Kidney (tissue), 14 donors: ENCODE measurements around the gene TRIM7. TPM values are rescaled to one million over a fixed set of nuclear protein-coding genes. Genes with fewer than 3 reads are reported as not detected.

Source experiments
- DNase-seq, 5 donors: peaks; one replicate each; pipeline ENCODE4 v3.0.0-alpha.2; 2013 to 2020
- FAIRE-seq: peaks from 2 replicates; lab custom pipeline; 2012; peaks lifted over from hg19 to GRCh38; lab: Jason Lieb, UNC
- H3K27ac ChIP-seq, 2 donors: one replicate each; pipeline ENCODE4 v1.7.0; 2013; ENCODE audit warnings: low read depth in 2 of 2, low read length in 2 of 2, inconsistent platforms in 1 of 2
- H3K27me3 ChIP-seq: one replicate; pipeline ENCODE4 v1.7.1; 2013; ENCODE audit warnings: low read length, inconsistent platforms; ENCODE audit not compliant: control insufficient read depth, insufficient read depth
- H3K36me3 ChIP-seq, 3 donors: one replicate each; pipeline versions ENCODE4 v1.7.0 to v1.7.1; 2013; ENCODE audit warnings: low read length in 3 of 3, control low read depth in 1 of 3, inconsistent platforms in 1 of 3; ENCODE audit not compliant: insufficient read depth in 3 of 3, control insufficient read depth in 2 of 3
- H3K4me1 ChIP-seq, 3 donors: one replicate each; pipeline versions ENCODE4 v1.7.0 to v1.7.1; 2013; ENCODE audit warnings: low read length in 3 of 3, inconsistent platforms in 1 of 3, low read depth in 1 of 3; ENCODE audit not compliant: control insufficient read depth in 2 of 3, insufficient read depth in 2 of 3
- H3K4me3 ChIP-seq, 3 donors: one replicate each; pipeline versions ENCODE4 v1.7.0 to v1.8.1; 2013; ENCODE audit warnings: low read length in 3 of 3, control low read depth in 1 of 3, inconsistent platforms in 1 of 3
- H3K9ac ChIP-seq, 3 donors: one replicate each; pipeline versions ENCODE4 v1.7.0 to v1.7.1; 2013; ENCODE audit warnings: low read length in 3 of 3, control low read depth in 1 of 3, inconsistent platforms in 1 of 3
- H3K9me3 ChIP-seq, 3 donors: one replicate each; pipeline versions ENCODE4 v1.7.0 to v1.7.1; 2013; ENCODE audit warnings: low read length in 3 of 3, control low read depth in 1 of 3, inconsistent platforms in 1 of 3; ENCODE audit not compliant: control insufficient read depth in 2 of 3, insufficient read depth in 1 of 3
- intact Hi-C: fragments of 100-400 bp; cut with DNase I; formaldehyde crosslinking; loops from one replicate; pipeline ENCODE4 v1.11.1; 2022
- polyA plus RNA-seq: library from polyadenylated mRNA; stranded (reverse); fragments of 350-450 nt; fragmentation: Illumina TruSeq; extraction: RNeasy Lipid Tissue Mini Kit (QIAGEN cat#74804); gene quantifications from one replicate; pipeline ENCODE4 v1.2.3, GENCODE V29; 2014; ENCODE audit warnings: low read depth, low replicate concordance; ENCODE audit not compliant: insufficient read depth
- total RNA-seq: library from RNA; stranded (reverse); fragmentation: NEBNext Ultra II Directional; extraction: Animal tissue kit (Norgen Biotek cat#: 25700); gene quantifications from one replicate; pipeline ENCODE4 v1.2.1, GENCODE V29; 2021
- TF ChIP-seq, protein P1 (sequence below): IDR thresholded peaks from 3 replicates; pipeline ENCODE4 v1.5.1; 2012; ENCODE audit warnings: mild to moderate bottlenecking, moderate library complexity, borderline replicate concordance; ENCODE audit not compliant: insufficient read depth; ENCODE audit errors: extremely low read depth
- donor health status: control.
- donor health status: control.
- donor health status: control.
- donor health status: control.
- donor health status: control.
- donor health status: DM: yes; HTN: yes; CAD: no.
- donor health status: Normal renal cell carcinoma (clear cell type).

TRIM7 gene
- total and polyA plus RNA-seq, 2 donors from 2014 or later: 5.7 to 6.3 TPM

DNA sequence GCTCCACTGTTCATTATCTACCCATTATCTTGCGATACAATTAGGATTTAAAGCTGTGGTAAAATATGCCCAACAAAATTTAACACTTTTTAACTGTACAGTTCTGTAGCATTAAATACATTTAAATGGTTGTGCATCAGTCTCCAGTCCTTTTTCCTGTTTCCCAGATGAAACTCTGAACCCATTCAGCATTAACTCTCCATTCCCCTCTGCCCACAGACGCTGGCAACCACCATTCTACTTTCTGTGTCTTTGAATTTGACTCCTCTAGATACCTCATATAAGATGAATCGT, 2.9 kb upstream of the TRIM7 start:
- Histone ChIP-seq H3K9me3 (no peaks in the 10 kb centered on the region), H3K9ac (no peak overlapping the region), H3K4me1 (peaks cover 0 to 13% (median 9%) of the 10 kb centered on the region in 3 donors), H3K36me3 (no peaks in the 10 kb centered on the region), H3K27me3 (peaks cover 10% of the 10 kb centered on the region), H3K27ac (no peak overlapping the region), H3K4me3 (peak overlapping the region in 1 of 3 donors; percentile 76)
- FAIRE-seq (no peak), DNase-seq (no peak)
- TF ChIP-seq, protein P1, sequence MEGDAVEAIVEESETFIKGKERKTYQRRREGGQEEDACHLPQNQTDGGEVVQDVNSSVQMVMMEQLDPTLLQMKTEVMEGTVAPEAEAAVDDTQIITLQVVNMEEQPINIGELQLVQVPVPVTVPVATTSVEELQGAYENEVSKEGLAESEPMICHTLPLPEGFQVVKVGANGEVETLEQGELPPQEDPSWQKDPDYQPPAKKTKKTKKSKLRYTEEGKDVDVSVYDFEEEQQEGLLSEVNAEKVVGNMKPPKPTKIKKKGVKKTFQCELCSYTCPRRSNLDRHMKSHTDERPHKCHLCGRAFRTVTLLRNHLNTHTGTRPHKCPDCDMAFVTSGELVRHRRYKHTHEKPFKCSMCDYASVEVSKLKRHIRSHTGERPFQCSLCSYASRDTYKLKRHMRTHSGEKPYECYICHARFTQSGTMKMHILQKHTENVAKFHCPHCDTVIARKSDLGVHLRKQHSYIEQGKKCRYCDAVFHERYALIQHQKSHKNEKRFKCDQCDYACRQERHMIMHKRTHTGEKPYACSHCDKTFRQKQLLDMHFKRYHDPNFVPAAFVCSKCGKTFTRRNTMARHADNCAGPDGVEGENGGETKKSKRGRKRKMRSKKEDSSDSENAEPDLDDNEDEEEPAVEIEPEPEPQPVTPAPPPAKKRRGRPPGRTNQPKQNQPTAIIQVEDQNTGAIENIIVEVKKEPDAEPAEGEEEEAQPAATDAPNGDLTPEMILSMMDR: no peak
- intact Hi-C loops: no loop called here

DNA sequence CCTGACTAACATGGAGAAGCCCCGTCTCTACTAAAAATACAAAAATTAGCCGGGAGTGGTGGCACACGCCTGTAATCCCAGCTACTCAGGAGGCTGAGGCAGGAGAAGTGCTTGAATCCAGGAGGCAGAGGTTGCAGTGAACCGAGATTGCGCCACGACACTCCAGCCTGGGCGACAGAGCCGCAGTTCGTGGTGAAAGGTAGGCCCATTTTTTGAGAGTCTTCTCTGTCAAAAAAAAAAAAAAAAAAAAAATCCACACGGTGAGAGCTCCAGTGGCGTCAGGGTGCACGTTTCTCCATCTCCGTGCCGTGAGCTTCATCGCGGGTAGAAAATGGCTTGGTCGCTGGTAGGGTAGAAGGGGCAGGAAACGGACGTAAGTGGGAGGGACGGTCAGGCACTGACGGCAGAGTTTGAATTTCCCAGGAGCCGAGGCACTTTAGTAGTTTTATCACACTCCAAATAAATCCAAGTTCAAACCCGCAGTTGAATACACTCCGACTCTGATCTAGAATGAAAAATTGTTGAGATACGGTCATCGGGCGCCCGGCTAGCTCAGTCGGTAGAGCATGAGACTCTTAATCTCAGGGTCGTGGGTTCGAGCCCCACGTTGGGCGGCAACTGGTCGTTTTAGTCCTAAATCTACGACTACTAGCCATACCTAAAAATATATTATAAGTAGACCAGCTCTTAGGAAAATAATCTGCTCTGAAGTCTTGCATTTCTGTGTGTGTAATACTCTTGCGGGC, 2.4 kb upstream of the TRIM7 start:
- TF ChIP-seq, protein P1: no peak
- Histone ChIP-seq H3K36me3 (no peaks in the 10 kb centered on the region), H3K27ac (peak overlapping the region; percentile 49 to 70), H3K4me1 (peaks cover 0 to 13% (median 9%) of the 10 kb centered on the region in 3 donors), H3K9ac (peak overlapping the region in 2 of 3 donors; percentile 52), H3K27me3 (peaks cover 10% of the 10 kb centered on the region), H3K9me3 (no peaks in the 10 kb centered on the region), H3K4me3 (peak overlapping the region; percentile 52 to 76 (median 63))
- DNase-seq: peak in 4 of 5 donors; percentile 79 to 87 (median 84)
- intact Hi-C loops: no loop called here
- FAIRE-seq: no peak

DNA sequence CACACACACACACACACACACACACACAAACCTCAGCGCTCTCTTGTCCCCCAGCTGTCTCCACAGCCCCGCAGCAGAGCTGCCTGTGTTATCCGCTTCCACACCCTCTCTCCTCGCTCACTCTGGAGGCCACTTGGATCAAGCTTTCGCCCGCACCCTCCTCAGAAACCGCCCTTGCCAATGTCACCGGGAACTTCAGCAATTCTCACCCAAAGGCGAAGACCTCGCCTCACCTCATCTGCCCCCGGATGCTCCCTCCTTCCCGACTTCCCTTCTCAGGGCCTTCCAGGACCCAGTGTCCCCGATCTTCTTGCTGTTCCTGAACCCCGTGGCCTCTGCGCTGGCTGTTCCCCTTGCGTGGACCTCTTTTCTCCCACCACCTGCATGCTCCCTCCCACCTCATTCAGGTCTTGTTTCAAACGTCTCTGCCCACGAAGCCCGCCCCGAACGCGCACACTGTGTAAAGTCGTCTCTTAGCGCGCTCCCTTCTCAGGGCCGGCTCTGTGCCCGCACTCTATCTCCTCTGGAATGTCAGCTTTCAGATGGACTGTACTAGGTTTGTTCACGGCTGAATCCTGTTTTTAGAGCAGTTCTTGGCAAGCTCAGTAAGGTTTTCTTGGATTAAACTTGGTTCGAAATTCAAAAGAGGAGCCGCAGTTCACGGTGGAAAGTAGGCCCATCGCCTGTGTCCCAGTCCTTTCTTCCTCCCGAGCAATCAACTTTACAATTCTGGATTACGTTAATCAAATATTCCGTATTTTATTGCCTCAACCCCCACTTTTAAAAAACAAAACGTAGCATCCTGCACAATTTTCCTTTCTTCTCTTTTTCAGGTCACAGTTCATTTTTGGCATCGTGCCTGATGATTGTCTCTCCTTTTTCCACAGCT, 1.0 kb upstream of the TRIM7 start:
- Histone ChIP-seq H3K4me1 (peaks cover 0 to 13% (median 9%) of the 10 kb centered on the region in 3 donors), H3K36me3 (no peaks in the 10 kb centered on the region), H3K9ac (peak overlapping the region in 2 of 3 donors; percentile 1 to 46), H3K4me3 (peak overlapping the region; percentile 21 to 63 (median 31)), H3K27ac (peak overlapping the region in 1 of 2 donors; percentile 49), H3K27me3 (peaks cover 10% of the 10 kb centered on the region), H3K9me3 (no peaks in the 10 kb centered on the region)
- TF ChIP-seq, protein P1: no peak
- peak in 3 of 5 donors; percentile 37 to 71 (median 61) for DNase-seq
- FAIRE-seq: no peak
- intact Hi-C loops: no loop called here
